Neural cell (in vitro differentiated cells): ENCODE measurements around the gene CSF2RB.

Experiments
- POLR2AphosphoS5 ChIP-seq: IDR thresholded peaks from 2 replicates; pipeline ENCODE4 v1.6.1; 2012
- RAD21 ChIP-seq: fragments of 450-650 bp; conservative IDR thresholded peaks from 2 replicates; pipeline ENCODE4 v1.6.1; 2014; ENCODE audit warnings: antibody characterized with exemption, mild to moderate bottlenecking, moderate library complexity
- SMC3 ChIP-seq: fragments of 450-650 bp; conservative IDR thresholded peaks from 2 replicates; pipeline ENCODE4 v1.6.1; 2014; ENCODE audit warnings: antibody characterized with exemption, mild to moderate bottlenecking, moderate library complexity; ENCODE audit not compliant: poor library complexity
- TF ChIP-seq, protein P1 (sequence below): fragments of 450-650 bp; IDR thresholded peaks from 2 replicates; pipeline ENCODE4 v1.5.1; 2014; ENCODE audit warnings: antibody characterized with exemption, mild to moderate bottlenecking, moderate library complexity; ENCODE audit not compliant: poor library complexity, severe bottlenecking

- TF ChIP-seq, protein P1, sequence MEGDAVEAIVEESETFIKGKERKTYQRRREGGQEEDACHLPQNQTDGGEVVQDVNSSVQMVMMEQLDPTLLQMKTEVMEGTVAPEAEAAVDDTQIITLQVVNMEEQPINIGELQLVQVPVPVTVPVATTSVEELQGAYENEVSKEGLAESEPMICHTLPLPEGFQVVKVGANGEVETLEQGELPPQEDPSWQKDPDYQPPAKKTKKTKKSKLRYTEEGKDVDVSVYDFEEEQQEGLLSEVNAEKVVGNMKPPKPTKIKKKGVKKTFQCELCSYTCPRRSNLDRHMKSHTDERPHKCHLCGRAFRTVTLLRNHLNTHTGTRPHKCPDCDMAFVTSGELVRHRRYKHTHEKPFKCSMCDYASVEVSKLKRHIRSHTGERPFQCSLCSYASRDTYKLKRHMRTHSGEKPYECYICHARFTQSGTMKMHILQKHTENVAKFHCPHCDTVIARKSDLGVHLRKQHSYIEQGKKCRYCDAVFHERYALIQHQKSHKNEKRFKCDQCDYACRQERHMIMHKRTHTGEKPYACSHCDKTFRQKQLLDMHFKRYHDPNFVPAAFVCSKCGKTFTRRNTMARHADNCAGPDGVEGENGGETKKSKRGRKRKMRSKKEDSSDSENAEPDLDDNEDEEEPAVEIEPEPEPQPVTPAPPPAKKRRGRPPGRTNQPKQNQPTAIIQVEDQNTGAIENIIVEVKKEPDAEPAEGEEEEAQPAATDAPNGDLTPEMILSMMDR: no peak
- TF ChIP-seq SMC3 (no peak), RAD21 (no peak), POLR2AphosphoS5 (no peak)
These were observed 55.0 kb downstream of the CSF2RB start for GRCh38 chr22:36968249-36968964.
